Posterior vena cava (tissue), 2 donors: ENCODE results near the gene FAM193A. TPM values are rescaled to one million over a fixed set of nuclear protein-coding genes. Genes with fewer than 3 reads are reported as not detected.
"Not testable (repeated sequence)": the region's sequence is repeated elsewhere in the genome, so short reads cannot be mapped to it uniquely, and the experiment has no call there.

ENCODE experiments used
- DNase-seq: peaks from one replicate; pipeline ENCODE4 v3.0.0-alpha.2; 2020; ENCODE audit warnings: low spot score
- intact Hi-C, 2 donors: fragments of 100-400 bp; cut with DNase I; formaldehyde crosslinking; loops; one replicate each; pipeline versions ENCODE4 v1.14.1 to v1.14.2; 2022 to 2023
- total RNA-seq, 2 donors: library from RNA; stranded (reverse); fragmentation: NEBNext Ultra II Directional; extraction: Animal tissue kit (Norgen Biotek cat#: 25700); gene quantifications; one replicate each; pipeline ENCODE4 v1.2.1, GENCODE V29; 2021
- donor health status: DM: yes; HTN: yes; CAD: no.
- donor health status: DM: yes; HTN: yes; CAD: no.

FAM193A gene
- total RNA-seq, 2 donors from 2014 or later: 18.6 to 20.3 TPM

DNA sequence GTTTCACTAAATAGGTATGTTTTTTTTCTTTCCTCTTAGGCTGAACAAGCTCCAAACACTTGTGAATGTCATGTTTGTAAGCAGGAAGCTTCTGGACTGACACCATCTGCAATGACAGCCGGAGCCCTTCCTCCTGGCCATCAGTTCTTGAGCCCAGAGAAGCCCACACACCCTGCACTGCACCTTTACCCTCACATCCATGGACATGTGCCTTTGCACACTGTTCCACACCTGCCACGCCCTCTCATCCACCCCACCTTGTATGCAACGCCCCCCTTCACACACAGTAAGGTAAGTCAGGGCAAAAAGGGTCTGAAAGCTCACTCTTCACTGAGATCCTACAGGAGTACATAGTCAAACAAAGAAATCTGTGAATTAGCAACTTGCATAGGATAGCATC lies 135.6 kb downstream of the FAM193A start:
- intact Hi-C loops: no loop called here
- DNase-seq: no peak

GRCh38 chr4:2672700-2673099 lies 136.3 kb downstream of the FAM193A start:
- intact Hi-C loops: no loop called here
- DNase-seq: no peak

- DNase-seq: no peak
- intact Hi-C loops: no loop called here
Measured at GRCh38 chr4:2673157-2673556, 136.7 kb downstream of the FAM193A start.

GRCh38 chr4:2679762-2680161 lies 143.3 kb downstream of the FAM193A start:
- intact Hi-C loops, DNase-seq: not testable (repeated sequence)

- peak; percentile 55 for DNase-seq
- intact Hi-C loops: no loop called here
Measured at GRCh38 chr4:2684486-2684885, 148.0 kb downstream of the FAM193A start.

DNA sequence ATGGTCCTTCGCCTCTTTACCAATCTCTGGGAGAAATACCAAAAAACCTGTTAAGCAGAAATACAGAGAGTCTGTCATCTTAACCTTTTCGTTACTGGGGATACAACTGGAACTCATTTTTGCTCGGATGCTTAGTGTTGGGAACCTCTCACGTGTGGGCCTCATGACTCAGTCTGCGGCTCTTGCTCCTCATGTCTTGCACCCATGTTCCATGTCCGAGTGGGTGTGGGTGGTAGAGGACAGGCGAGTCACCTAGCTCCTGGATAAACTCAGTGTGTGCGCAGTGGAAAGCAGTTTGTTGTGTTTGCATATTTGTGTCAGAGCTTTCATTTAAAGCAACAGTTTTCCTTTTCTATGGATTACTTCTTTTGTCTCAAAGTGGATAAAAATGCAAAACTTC lies 149.1 kb downstream of the FAM193A start:
- DNase-seq: no peak
- intact Hi-C loops: no loop called here

GRCh38 chr4:2686379-2687265 lies 150.2 kb downstream of the FAM193A start:
- DNase-seq: peak; percentile 25
- intact Hi-C loops: no loop called here

- intact Hi-C loops: no loop called here
- DNase-seq: peak; percentile 57
Measured at GRCh38 chr4:2688281-2688680, 151.8 kb downstream of the FAM193A start.

- DNase-seq: peak; percentile 50
- intact Hi-C loops: no loop called here
Measured at GRCh38 chr4:2688697-2689096, 152.2 kb downstream of the FAM193A start.

DNA sequence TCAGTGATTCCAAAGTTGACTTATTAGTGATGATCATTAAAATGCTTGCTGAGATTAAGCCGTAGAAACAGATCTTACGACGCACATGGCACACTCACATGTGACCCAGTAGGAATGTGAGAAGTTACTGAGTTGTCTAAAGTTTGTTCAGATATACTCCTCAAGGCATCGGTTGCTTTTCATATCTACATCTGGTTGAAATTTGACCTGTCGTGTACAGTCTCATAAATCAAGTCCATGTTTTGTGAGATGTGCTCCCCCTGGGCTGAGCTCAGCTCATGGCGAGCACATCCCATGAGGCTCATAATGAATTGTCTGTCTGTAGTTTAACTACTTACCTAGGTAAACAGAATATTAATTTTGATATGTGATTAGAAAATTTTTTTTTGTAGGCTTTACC lies 152.7 kb downstream of the FAM193A start:
- DNase-seq: no peak
- intact Hi-C loops: no loop called here

DNA sequence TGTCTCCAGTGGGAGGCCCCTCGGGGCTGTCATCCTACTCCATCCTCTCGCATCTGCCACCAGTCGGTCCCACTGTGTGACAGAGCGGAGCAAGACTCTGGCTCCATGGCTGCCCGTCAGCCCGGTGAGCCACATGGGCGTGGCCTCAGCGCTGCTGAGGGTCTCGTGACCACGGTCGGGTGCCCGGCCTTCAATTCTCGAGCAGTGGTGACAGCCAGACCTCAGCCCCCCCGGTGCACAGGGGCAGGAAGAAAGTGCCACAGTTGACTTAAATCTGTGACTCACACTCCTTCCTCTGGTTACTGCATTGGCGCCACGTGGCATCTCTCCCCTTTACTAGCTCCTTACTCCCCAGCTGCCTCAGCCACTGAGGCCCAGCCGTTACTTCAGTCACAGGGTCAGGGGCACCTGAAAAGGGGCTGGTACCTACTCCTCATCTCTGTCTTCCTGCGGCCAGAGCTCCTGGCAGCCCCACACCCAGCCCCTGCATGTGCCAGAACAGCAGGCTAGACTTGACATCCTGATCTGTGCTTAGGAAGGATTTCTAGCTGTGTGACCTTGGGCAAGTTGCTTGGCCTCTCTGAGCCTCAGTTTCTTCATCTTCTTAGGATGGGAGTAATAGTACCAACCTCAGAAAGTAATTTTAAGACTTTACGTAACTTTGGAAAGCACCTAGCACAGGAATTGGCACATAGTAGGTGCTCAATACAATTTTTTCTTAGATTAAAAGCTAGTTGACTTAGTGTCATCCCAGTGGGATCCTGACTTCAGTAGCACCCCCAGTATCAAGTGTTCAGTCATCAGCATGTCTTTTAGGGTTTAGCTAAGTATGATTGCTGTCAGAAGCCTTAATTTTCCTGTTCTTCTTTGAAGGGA lies 153.6 kb downstream of the FAM193A start:
- intact Hi-C loops: no loop called here
- DNase-seq: peak; percentile 77

- intact Hi-C loops: no loop called here
- no peak for DNase-seq
Measured at GRCh38 chr4:2691313-2691712, 154.9 kb downstream of the FAM193A start.

DNA sequence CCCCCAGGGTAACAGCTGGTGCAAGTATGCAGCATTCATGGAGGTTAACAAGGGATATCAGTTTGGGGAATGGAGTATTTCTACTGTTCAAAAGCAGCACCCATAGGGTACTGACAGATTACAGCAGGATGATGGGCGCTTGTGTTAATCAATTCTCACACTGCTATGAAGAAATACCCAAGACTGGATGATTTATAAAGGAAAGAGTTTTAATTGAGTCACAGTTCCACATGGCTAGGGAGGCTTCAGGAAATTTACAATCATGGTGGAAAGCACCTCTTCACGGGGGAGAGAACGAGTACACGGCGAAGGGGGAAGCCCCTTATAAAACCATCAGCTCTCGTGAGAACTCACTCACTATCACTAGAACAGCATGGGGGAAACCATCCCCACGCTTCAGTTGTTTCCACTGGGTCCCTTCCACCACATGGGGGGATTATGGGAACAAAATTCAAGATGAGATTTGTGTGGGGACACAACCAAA lies 155.5 kb downstream of the FAM193A start:
- intact Hi-C loops: no loop called here
- DNase-seq: no peak

DNA sequence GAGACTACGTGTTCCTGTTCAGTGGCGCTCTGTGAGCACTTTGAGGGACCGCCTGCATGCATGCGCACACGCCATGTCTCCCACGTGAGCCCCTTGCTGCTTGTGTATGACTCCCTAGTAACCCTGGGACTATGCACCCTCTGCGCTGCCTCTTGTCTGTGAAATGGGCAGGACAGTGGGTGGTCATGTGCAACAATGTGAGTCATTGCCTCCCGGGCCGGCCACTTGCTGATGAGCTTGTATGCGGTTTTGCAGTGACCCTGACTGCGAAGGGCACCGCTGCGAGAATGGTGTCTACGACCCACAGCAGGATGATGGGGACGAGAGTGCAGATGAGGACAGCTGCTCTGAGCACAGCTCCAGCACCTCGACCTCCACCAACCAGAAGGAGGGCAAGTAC lies 158.2 kb downstream of the FAM193A start:
- no peak for DNase-seq
- intact Hi-C loops: no loop called here

GRCh38 chr4:2695346-2696060 lies 159.1 kb downstream of the FAM193A start:
- DNase-seq: no peak

DNA sequence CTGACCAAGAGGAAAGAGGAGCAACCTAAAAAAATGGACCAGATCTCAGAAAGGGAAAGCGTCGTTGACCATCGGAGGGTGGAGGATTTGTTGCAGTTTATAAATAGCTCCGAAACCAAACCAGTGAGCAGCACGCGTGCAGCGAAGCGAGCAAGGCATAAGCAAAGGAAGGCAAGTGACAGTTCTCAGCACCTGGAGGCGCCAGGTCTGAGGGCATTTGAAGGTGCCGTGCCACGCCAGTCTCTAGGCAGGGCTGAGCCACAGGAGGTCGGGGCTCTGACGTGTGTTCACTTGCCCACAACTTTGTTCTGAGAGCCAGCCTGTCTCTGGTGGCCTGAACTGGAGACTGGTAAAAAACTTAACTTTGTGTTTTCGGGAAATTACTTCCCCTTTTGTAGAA lies 160.0 kb downstream of the FAM193A start:
- intact Hi-C loops: no loop called here
- no peak for DNase-seq

More at GRCh38 chr4:2695346-2696060, 159.1 kb downstream of the FAM193A start:
- intact Hi-C loops: no loop called here

DNA sequence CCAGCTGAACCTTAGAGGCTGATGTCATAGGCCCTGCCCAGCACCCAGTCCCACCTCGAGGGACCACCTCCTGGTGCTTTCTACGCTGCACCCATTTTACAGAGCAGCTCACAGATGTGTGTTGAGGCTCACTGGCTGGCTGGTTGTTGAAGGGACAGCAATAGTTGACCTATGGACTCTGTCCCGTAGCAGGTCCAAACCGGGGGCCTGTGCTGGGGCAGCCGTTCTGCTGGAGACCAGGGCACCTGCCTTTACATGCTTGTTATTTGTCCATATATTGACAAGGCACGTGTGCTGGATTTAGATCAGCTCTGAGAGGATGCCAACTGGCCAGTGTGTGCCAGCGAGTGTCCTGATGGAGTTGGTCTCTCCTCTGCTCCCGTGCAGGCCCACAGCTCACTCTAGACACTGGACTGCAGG lies 161.6 kb downstream of the FAM193A start:
- intact Hi-C loops: no loop called here
- DNase-seq: no peak

- intact Hi-C loops: no loop called here
- no peak for DNase-seq
Measured at GRCh38 chr4:2698504-2698903, 162.1 kb downstream of the FAM193A start.

DNA sequence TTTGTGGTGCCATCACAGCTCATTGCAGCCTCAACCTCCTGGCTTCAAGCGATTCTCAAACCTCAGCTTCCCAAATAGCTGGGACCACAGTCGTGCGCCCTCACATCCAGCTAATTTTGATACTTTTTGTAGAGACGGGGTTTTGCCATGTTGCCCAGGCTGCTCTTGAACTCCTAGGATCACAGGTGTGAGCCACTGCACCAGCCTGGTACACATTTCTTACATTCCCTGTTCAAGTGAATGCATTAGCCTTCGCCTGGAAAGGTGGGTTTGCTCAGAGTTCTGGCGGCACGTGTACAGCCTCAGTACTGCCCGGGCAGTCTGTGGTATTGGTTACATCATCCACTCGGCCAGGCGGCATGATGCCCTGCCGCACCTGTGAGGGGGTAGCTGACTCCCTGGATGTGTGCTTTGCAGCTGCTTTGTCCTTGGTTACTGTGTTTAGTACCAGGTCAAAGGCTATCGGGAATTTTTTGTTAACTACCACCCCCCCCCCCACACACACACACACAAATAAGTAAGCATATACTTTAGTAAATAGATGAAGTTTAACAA lies 162.6 kb downstream of the FAM193A start:
- intact Hi-C loops: no loop called here
- DNase-seq: no peak
